KOPT-K1 (cell line): ENCODE data around the gene GIGYF2.

Source experiments
- H3K27ac ChIP-seq: fragments of 200-600 bp; sonication (generic); 2 replicates; pipeline ENCODE4 v1.5.1; 2016; ENCODE audit warnings: antibody characterized with exemption, mild to moderate bottlenecking, low read depth, low read length; ENCODE audit not compliant: poor library complexity, severe bottlenecking
- H3K36me3 ChIP-seq: fragments of 200-600 bp; sonication (generic); 2 replicates; pipeline ENCODE4 v1.5.1; 2017; ENCODE audit warnings: antibody characterized with exemption, mild to moderate bottlenecking, low read length, moderate library complexity; ENCODE audit not compliant: insufficient read depth
- H3K9me3 ChIP-seq: fragments of 200-600 bp; sonication (generic); 2 replicates; pipeline ENCODE4 v1.5.1; 2017; ENCODE audit warnings: antibody characterized with exemption, low read length, mild to moderate bottlenecking; ENCODE audit not compliant: insufficient read depth, poor library complexity, severe bottlenecking

The GIGYF2 gene

DNA sequence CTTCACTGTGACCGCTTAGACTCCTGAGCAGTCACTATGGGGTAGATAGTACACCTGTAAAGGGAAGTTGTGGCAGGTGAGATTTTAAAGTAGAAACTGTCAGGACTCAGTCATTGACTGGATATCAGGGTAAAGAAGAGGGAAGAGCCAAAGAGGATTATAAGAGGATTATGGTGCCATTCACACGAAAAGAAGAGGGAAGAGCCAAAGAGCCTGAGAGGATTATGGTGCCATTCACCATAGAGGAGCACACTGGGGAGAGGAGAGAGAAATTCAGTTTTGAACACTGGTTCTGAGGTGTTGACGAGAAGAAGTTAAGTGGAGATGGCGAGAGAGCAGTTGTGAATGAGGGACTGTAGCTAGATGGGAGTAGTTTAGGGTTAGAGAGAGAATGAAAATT lies 96.1 kb downstream of the GIGYF2 start:
- peaks cover 99% of the 10 kb centered on the region for H3K36me3 ChIP-seq
- no peaks in the 10 kb centered on the region for H3K9me3 ChIP-seq
- no peak overlapping the region for H3K27ac ChIP-seq

DNA sequence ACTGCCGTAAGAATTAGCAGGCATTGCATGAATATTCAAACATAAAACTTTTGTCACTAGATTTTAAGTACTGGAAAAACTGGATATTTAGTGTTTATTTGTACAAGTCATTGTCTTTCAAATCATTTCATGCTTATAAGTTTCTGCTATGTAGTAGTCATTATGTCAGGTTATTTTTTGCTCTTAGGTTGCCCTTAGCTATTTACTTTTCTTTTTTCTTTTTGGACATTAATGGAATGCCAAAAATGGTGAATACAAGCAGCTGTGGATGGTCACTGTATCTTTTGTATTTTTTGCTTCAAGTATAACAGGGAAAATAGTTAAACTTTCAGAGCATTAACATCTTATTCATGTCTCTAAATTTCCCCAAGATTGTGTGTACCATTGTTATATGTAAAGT lies 97.8 kb downstream of the GIGYF2 start:
- peaks cover 90% of the 10 kb centered on the region for H3K36me3 ChIP-seq
- H3K27ac ChIP-seq, result no peak overlapping the region
- H3K9me3 ChIP-seq, result no peaks in the 10 kb centered on the region

DNA sequence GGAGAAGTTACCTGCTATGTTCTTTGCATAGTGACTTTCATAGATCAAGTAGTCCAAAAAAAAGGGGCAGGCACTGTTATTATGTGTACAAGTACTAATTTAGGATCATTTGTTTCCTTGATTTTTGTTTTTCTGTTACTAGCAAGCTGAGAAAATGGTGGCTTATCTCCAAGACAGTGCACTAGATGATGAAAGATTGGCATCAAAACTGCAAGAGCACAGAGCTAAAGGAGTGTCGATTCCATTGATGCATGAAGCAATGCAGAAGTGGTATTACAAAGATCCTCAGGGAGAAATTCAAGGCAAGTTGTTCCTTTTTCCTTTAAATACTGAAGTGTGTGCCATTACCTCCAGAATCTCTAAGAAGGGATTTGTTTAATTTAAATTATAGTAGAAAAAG lies 98.8 kb downstream of the GIGYF2 start:
- Histone ChIP-seq H3K9me3 (no peaks in the 10 kb centered on the region), H3K36me3 (peaks cover 90% of the 10 kb centered on the region), H3K27ac (no peak overlapping the region)

DNA sequence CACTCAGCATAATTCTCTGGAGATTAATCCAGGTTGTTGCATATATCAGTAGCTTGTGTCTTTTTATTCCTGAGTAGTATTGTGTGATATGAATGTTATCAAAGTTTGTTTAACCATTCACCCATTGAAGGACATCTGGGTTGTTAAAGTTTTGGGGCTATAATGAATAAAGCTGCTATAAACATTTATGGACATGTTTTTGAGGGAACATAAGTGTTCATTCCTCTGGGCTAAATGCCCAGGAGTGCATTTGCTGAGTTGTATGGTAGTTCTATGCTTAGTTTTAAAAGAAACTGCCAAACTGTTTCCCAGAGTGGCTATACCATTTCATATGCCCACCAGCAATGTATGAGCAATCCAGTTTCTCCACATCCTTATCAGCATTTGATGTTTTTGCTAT lies 101.1 kb downstream of the GIGYF2 start:
- Histone ChIP-seq H3K27ac (no peak overlapping the region), H3K36me3 (peaks cover 89% of the 10 kb centered on the region), H3K9me3 (peaks cover 17% of the 10 kb centered on the region)

DNA sequence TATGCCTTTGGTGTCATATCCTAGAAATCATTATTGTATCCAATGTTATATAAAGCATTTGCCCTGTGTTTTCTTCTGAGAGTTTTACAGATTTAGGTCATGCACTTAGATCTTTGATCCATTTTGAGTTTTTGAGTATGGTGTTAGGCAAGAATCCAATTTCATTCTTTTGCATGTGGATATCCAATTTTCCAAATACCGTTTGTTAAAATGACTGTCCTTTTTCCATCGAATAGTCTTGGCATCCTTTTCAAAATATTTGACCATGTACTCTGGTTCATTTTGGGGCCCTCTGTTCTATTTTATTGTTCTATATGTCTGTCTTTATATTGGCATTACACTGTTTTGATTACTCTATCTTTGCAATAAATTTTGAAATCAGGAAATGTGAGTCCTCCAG lies 103.0 kb downstream of the GIGYF2 start:
- Histone ChIP-seq H3K27ac (no peak overlapping the region), H3K9me3 (peaks cover 17% of the 10 kb centered on the region), H3K36me3 (peaks cover 72% of the 10 kb centered on the region)

DNA sequence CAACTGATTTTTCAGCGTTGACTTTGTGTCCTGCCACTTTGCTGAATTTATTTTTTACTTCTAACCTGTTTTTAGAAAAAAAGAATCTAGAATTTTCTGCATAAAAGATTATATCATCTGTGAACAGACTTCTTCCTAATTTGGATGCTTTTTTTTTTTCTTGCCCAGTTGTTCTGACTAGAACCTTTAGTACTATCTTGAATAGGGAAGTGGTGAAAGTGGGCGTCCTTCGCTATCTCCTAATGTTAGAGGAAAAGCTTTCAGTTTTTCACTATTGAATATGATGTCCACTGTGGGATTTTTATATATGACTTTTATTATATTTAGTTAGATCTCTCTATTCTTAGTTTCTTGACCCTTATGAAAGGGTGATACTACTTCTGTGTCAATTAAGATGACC lies 105.0 kb downstream of the GIGYF2 start:
- peaks cover 72% of the 10 kb centered on the region for H3K36me3 ChIP-seq
- H3K27ac ChIP-seq, result no peak overlapping the region
- H3K9me3 ChIP-seq, result peaks cover 17% of the 10 kb centered on the region

DNA sequence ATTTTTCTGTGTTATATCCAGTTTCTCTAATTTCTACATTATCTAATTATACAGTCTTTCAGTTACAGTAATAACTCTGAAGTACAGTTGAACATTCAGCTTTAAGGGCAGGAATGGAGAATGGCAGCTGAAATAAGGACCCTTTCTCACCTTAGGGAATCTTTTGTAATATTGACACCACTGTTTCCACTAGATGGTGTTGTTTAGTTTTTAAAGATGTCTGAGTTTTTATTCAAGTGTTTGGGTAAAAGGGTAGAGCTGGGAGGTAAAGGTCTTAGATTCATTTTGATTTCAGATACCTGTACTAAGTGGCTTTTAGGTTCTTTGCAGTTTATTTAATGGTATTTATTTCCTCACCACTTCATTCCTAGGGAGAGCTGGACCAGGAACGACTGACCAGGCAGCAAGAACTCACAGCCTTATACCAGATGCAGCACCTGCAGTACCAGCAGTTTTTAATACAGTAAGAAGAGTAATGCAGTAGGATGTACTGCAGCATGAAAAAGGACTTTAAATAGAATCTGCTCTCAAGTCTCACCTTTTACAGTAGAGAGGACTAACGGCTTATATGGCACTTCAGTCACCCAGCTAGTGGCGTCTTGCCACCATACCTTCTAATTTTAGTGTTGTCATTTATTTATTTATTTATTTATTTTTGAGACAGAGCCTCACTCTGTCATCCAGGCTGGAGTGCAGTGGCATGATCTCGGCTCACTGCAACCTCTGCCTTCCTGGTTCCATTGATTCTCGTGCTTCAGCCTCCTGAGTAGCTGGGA lies 112.4 kb downstream of the GIGYF2 start:
- Histone ChIP-seq H3K9me3 (no peaks in the 10 kb centered on the region), H3K36me3 (peaks cover 92% of the 10 kb centered on the region), H3K27ac (no peak overlapping the region)

DNA sequence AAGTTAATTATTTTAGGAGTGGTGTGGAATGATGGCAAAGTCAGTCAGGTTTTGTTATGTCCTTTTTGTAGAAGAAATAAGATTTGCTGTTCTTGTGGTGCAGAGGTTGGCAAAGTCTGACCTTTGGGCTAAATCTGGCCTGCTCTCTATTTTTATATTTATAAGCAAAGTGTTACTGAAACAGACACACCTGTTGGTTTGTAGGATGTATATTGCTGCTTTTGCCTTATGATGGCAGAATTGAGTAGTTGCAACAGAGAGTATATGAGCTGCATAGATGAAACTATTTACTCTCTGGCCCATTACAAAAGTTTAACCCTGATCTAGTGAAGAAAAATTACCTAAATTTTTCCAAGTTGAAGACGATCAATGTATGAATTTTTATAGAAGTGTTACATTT lies 113.3 kb downstream of the GIGYF2 start:
- H3K9me3 ChIP-seq, result no peaks in the 10 kb centered on the region
- H3K36me3 ChIP-seq, result peaks cover 95% of the 10 kb centered on the region
- H3K27ac ChIP-seq, result no peak overlapping the region

DNA sequence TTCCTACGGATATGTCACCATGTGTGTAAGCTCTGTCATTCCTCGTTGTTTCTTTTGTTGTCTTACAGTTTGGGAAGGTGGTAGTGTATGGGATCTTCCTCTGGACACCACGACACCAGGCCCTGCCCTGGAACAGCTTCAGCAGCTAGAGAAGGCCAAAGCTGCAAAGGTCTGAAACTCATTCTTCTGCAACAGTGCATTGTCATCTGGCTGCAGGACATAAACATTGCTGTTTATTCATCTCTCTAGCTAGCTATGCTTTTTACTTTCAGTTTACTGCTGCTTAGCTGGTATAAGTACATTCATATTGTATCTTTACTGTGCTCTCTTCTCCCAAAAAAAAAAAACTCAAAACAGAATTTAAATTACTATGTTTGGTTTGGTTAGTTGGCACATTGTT lies 118.4 kb downstream of the GIGYF2 start:
- no peak overlapping the region for H3K27ac ChIP-seq
- H3K9me3 ChIP-seq, result no peaks in the 10 kb centered on the region
- H3K36me3 ChIP-seq, result peaks cover 99% of the 10 kb centered on the region

DNA sequence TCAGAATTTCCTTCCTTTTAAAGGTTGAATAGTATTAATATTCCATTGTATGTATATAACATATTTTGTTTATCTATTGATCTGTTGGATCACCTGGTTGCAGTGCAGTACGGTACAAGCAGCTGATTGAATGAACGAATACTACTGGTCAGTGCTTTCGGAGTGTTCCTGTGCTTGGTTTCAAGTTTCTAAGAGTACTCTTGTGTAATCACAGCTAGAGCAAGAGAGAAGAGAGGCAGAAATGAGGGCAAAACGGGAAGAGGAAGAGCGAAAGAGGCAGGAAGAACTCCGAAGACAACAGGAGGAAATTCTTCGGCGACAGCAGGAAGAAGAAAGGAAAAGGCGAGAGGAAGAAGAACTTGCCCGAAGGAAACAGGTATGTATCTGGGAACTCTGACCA lies 119.5 kb downstream of the GIGYF2 start:
- H3K27ac ChIP-seq, result no peak overlapping the region
- H3K9me3 ChIP-seq, result no peaks in the 10 kb centered on the region
- peaks cover 99% of the 10 kb centered on the region for H3K36me3 ChIP-seq

DNA sequence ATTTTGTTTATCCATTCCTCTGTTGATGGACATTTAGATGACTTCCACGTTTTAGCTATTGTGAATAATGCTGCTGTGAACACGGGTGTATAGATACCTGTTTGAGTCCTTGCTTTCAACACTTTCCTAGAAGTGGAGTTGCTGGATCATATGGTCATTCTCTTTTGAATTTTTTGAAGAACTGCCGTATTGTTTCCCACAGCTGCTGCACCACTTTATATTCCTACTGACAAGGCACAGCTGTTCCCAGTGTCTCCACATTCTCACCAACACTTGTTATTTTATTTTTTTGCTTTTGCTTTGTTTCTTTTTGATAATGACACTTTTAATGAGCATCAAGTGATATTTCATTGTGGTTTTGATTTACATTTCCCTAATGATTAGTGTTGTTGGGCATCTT lies 120.6 kb downstream of the GIGYF2 start:
- no peaks in the 10 kb centered on the region for H3K9me3 ChIP-seq
- H3K27ac ChIP-seq, result no peak overlapping the region
- H3K36me3 ChIP-seq, result peaks cover 96% of the 10 kb centered on the region

DNA sequence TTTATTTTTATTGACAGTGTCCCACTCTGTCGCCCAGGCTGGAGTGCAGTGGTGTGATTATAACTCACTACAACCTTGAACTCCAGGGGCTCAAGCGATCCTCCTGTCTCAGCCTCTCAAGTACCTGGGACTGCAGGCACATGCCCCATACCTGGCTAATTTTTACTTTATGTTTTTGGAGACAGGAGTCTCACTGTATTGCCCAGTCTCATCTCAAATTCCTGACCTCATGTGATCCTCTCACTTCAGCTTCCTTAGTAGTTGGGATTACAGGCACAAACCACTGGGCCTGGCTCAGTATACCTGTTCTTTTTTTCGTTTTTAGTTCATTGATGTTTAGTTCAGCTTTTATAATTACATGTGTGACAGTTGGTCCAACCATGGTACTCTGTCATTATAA lies 132.9 kb downstream of the GIGYF2 start:
- Histone ChIP-seq H3K36me3 (peaks cover 81% of the 10 kb centered on the region), H3K9me3 (no peaks in the 10 kb centered on the region), H3K27ac (no peak overlapping the region)

DNA sequence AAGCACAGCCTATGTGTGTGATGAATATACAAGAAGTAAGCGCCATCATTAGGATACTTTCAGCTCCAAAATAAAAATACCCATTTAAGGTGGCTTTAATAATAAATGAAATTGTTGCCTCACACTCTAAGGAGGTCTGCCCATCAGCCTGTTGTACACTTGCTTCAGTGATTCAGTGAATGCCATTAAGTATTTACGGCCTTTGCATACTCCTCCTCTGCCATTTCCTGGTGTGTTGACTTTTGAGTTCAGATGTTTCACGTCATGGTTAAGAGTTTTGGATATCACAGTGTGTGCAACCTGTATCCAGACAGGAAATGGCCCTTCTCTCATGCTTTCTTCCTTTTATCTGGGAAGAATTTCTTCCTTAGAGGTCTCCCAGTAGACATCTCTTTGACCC lies 134.4 kb downstream of the GIGYF2 start:
- H3K9me3 ChIP-seq, result no peaks in the 10 kb centered on the region
- H3K36me3 ChIP-seq, result peaks cover 84% of the 10 kb centered on the region
- H3K27ac ChIP-seq, result no peak overlapping the region

DNA sequence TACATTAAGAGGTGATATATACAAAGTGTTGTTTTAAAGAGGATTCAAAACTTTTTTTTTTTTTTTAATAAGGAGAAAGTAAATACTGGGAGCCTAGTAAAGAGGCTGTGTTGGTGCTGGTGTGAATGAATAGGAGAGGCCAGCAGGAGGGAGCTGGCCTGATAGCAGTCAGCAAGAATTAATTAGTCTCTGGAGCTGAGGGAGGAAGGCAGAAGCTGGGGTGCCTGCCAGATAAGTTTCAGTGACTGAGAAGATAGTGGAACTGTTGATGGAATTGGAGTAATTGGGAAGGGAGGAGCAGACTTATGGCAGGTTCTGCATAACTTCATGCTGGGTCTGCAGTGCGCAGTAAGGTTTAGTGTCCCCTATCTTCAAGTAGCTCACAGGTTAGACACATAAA lies 136.7 kb downstream of the GIGYF2 start:
- Histone ChIP-seq H3K36me3 (peaks cover 83% of the 10 kb centered on the region), H3K9me3 (no peaks in the 10 kb centered on the region), H3K27ac (no peak overlapping the region)

DNA sequence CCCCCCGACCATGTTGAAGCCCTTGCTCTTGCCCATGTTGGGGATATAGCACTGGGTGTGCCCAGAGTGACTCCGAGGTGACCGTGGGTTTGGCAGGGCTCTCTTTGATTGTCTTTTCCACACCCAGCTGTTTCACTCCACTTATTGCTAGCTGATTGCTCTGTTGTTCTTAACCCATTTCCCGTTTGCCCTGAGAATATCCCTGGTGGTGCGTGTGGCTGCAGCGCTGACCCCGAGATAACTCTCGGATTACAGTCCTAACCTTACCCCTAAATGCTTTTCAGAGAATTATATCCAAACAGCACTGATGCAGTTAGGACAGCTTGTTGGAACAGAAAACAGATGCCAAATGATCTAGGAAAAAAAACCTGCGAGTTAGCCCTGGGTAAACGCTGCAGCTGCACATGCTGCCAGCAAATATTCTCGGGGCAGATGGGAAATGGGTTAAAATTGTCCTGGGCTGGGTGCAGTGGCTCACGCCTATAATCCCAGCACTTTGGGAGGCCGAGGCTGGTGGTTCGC lies 138.6 kb downstream of the GIGYF2 start:
- peaks cover 82% of the 10 kb centered on the region for H3K36me3 ChIP-seq
- no peaks in the 10 kb centered on the region for H3K9me3 ChIP-seq
- no peak overlapping the region for H3K27ac ChIP-seq

DNA sequence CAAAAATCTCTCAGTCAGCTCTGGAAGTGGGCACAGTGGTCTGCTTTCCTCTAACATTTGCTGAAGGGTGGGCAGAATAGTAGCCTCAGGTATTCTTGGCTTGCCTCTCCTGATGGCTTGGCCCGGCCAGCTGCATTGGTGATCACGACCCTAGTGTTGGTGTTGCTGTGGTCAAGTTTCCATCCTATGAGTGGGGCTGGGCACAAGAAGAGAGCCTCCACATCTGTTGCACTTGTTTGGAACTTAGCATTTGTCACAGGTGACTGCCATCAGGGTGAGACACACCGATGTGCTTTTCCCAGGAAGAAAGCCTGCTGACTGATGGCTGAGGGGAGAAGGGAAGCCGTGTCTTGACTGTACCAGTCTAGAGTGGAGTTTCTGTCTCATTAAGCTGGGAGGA lies 139.8 kb downstream of the GIGYF2 start:
- H3K36me3 ChIP-seq, result peaks cover 82% of the 10 kb centered on the region

More for the DNA sequence above, 139.8 kb downstream of the GIGYF2 start:
- Histone ChIP-seq H3K27ac (peak overlapping the region; percentile 2), H3K9me3 (no peaks in the 10 kb centered on the region)
